MCF 10A (cell line): ENCODE measurements around the gene CNNM4. TPM values are rescaled to one million over a fixed set of nuclear protein-coding genes. Genes with fewer than 3 reads are reported as not detected.
A peak's percentile ranks its signal among the peaks of the same experiment; 100 is the strongest.

Source experiments
- BruUV-seq: library from RNA; stranded (reverse); fragments of 400-500 nt; replicated peaks from 2 replicates; lab custom pipeline; 2021; lab: Mats Ljungman, UMichigan
- CTCF ChIA-PET: fragments of 300-600 bp; sonication (Branson Sonifier 250); formaldehyde crosslinking; extraction: SDS; loops from one replicate; lab custom pipeline; 2021; ENCODE audit warnings: antibody characterized with exemption, inconsistent platforms; lab: Yijun Ruan, JAX
- POLR2A ChIA-PET: fragments of 300-600, 350-650 bp; sonication (Branson Sonifier 250); formaldehyde crosslinking; extraction: SDS; loops from one replicate; lab custom pipeline; 2020; ENCODE audit warnings: antibody characterized with exemption, inconsistent platforms; lab: Yijun Ruan, JAX
- DNase-seq: peaks from one replicate; pipeline ENCODE4 v3.0.0-alpha.2; 2018; ENCODE audit not compliant: unreplicated experiment
- H3K27ac Mint-ChIP-seq: one replicate; pipeline ENCODE4 v1.8.0; 2022; ENCODE audit warnings: mild to moderate bottlenecking, low read depth, mixed read lengths; ENCODE audit not compliant: unreplicated experiment
- H3K27me3 Mint-ChIP-seq: one replicate; pipeline ENCODE4 v1.8.0; 2022; ENCODE audit warnings: mixed read lengths; ENCODE audit not compliant: insufficient read depth, unreplicated experiment
- H3K36me3 Mint-ChIP-seq: one replicate; pipeline ENCODE4 v1.8.0; 2022; ENCODE audit warnings: mild to moderate bottlenecking, moderate library complexity, mixed read lengths; ENCODE audit not compliant: insufficient read depth, unreplicated experiment
- H3K4me1 Mint-ChIP-seq: one replicate; pipeline ENCODE4 v1.8.0; 2022; ENCODE audit warnings: mixed read lengths; ENCODE audit not compliant: insufficient read depth, unreplicated experiment
- H3K4me3 Mint-ChIP-seq: one replicate; pipeline ENCODE4 v1.8.0; 2022; ENCODE audit warnings: mild to moderate bottlenecking, moderate library complexity, mixed read lengths; ENCODE audit not compliant: unreplicated experiment
- H3K9me3 Mint-ChIP-seq: one replicate; pipeline ENCODE4 v1.8.0; 2022; ENCODE audit warnings: mixed read lengths; ENCODE audit not compliant: unreplicated experiment
- intact Hi-C: fragments of 100-400 bp; cut with micrococcal nuclease; formaldehyde crosslinking; loops from 2 replicates; pipeline ENCODE4 v1.14.1; 2022
- total RNA-seq: library from RNA; stranded (reverse); gene quantifications from 2 replicates; pipeline ENCODE4 v1.2.3, GENCODE V29; 2022
- TF ChIP-seq, protein P1 (sequence below): fragments of 200-600 bp; IDR thresholded peaks from one replicate; pipeline ENCODE4 v1.8.0; 2022; ENCODE audit warnings: antibody characterized with exemption, mild to moderate bottlenecking; ENCODE audit not compliant: unreplicated experiment

Gene CNNM4
- total RNA-seq, 1 experiment from 2014 or later = 5.0 TPM

DNA sequence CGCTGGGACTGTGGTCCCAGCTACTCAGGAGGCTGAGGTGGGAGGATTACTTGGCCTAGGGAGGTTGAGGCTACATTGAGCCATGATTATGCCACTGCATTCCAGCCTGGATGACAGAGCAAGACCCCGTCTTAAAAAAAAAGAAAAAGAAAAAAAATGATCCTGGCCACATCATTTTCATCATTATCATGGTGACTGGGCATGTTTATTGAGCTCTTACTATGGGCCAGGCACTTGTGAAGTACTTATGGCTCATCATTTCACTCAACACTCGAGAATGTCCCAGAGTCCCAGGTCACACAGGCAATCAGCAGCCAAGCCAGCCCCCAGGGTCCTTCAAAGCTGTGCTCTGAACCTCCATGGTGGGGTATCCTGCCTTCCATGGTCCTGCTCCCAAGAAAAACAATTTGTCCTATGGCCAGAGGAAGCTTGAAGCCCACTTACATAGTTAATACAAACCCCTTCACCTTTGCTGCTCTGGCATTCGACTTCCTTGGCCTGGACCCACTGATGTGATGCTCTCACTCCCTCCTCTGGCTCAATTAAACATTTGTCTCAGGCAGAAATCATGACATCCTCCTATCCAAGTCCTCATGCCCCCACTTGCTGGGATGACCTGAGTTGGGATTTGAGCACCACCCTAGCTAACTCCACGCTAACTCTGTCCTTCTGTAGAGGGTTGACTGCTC lies 3.8 kb upstream of the CNNM4 start:
- Mint-ChIP-seq H3K27ac (peak overlapping the region; percentile 49), H3K9me3 (no peaks in the 10 kb centered on the region), H3K36me3 (no peaks in the 10 kb centered on the region), H3K4me1 (peaks cover 4% of the 10 kb centered on the region), H3K4me3 (no peak overlapping the region), H3K27me3 (no peaks in the 10 kb centered on the region)
- TF ChIP-seq, protein P1, sequence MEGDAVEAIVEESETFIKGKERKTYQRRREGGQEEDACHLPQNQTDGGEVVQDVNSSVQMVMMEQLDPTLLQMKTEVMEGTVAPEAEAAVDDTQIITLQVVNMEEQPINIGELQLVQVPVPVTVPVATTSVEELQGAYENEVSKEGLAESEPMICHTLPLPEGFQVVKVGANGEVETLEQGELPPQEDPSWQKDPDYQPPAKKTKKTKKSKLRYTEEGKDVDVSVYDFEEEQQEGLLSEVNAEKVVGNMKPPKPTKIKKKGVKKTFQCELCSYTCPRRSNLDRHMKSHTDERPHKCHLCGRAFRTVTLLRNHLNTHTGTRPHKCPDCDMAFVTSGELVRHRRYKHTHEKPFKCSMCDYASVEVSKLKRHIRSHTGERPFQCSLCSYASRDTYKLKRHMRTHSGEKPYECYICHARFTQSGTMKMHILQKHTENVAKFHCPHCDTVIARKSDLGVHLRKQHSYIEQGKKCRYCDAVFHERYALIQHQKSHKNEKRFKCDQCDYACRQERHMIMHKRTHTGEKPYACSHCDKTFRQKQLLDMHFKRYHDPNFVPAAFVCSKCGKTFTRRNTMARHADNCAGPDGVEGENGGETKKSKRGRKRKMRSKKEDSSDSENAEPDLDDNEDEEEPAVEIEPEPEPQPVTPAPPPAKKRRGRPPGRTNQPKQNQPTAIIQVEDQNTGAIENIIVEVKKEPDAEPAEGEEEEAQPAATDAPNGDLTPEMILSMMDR = no peak
- BruUV-seq = no TSS peak
- ChIA-PET CTCF (interaction anchor here (0.6 to 1.7 kb wide), 4 partner anchors 26 to 412 kb away, joined by 3 to 5 read pairs (median 3); no protein-coding TSS in a partner anchor), POLR2A (no interaction called here)
- intact Hi-C loops = no loop called here
- no peak for DNase-seq

DNA sequence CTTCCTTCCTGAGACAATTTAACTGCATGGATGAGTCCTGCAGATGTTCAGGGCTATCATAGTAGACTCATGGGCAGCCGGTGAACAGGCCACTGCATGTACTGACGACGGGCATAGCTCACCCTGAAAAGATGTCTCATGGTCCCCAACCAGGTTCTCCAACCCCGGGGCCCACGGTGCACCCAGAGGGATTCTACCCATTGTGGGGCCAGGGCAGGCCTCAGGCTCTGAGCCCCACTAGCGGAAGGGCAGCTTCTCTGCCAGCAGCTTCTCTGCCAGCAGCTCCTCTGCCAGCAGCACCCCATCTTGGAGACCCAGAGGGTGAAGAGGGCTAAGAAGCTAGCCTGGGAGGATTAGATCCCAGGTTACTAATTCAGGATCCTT lies 3.2 kb upstream of the CNNM4 start:
- intact Hi-C loops = no loop called here
- no TSS peak for BruUV-seq
- Mint-ChIP-seq H3K27ac (peak overlapping the region; percentile 49), H3K4me1 (peaks cover 10% of the 10 kb centered on the region), H3K36me3 (no peaks in the 10 kb centered on the region), H3K4me3 (no peak overlapping the region), H3K27me3 (no peaks in the 10 kb centered on the region), H3K9me3 (no peaks in the 10 kb centered on the region)
- POLR2A ChIA-PET = interaction anchor here (0.7 to 1.0 kb wide), 2 partner anchors 45 to 345 kb away, joined by 3 to 4 read pairs; no protein-coding TSS in a partner anchor
- DNase-seq = no peak
- TF ChIP-seq, protein P1 = no peak
- CTCF ChIA-PET = interaction anchor here (0.7 to 1.7 kb wide), 3 partner anchors 26 to 44 kb away, joined by 3 to 5 read pairs (median 3); no protein-coding TSS in a partner anchor

DNA sequence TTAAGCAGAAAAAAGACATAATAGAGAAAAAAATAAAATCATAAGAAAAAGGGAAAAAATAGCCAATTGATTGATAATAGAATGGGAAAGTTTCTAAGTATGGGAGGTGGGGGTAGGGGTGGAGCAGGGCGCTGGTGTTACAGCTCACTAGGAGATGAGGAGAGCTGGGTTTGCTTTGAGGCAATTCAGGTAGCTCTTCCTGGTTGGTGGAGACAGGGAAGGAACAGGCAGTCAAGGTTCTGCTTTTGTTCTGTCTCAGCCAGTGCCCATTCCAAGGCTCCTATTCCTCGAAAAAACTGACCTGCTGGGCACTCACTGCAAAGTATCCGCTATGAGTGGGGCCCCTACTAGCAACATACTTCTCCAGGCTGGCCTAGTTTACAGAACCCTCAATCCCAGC lies 1.7 kb upstream of the CNNM4 start:
- Mint-ChIP-seq H3K27ac (no peak overlapping the region), H3K36me3 (no peaks in the 10 kb centered on the region), H3K27me3 (no peaks in the 10 kb centered on the region), H3K4me3 (no peak overlapping the region), H3K4me1 (peaks cover 22% of the 10 kb centered on the region), H3K9me3 (no peaks in the 10 kb centered on the region)
- no TSS peak for BruUV-seq
- DNase-seq = no peak
- intact Hi-C loops = no loop called here
- POLR2A ChIA-PET = interaction anchor here (0.7 to 2.5 kb wide), 4 partner anchors 19 to 142 kb away, joined by 3 to 8 read pairs (median 6); partner anchors contain the start of gene LMAN2L
- CTCF ChIA-PET = interaction anchor here (0.7 to 1.2 kb wide), 4 partner anchors 18 to 146 kb away, joined by 3 to 7 read pairs (median 3); no protein-coding TSS in a partner anchor
- TF ChIP-seq, protein P1 = no peak

DNA sequence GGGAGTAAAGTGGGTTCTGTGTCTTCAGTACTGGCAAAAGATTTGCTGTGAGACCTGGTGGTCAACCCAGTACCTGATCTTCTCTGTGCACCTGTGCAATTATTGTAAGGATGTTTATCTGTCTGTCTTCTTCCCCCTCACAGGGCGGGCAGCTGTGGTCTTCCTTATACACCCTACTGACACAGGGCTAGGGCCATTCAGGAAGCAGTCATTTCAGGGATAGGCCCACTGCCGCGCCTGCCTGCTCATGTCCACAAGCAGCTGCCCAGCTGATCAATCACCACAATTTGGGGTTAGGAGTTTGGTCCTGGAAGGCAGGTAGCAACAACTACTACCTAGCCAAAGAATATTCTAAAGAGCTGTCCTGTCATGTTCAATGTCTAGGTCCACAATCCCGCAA lies 1.2 kb upstream of the CNNM4 start:
- Mint-ChIP-seq H3K36me3 (no peaks in the 10 kb centered on the region), H3K27me3 (no peaks in the 10 kb centered on the region), H3K9me3 (no peaks in the 10 kb centered on the region), H3K4me3 (no peak overlapping the region), H3K4me1 (peaks cover 22% of the 10 kb centered on the region), H3K27ac (no peak overlapping the region)
- TF ChIP-seq, protein P1 = no peak
- ChIA-PET POLR2A (interaction anchor here (1.1 to 2.5 kb wide), 3 partner anchors 19 to 122 kb away, joined by 3 to 8 read pairs (median 4); partner anchors contain the start of gene LMAN2L), CTCF (interaction anchor here (0.6 to 1.4 kb wide), 4 partner anchors 17 to 226 kb away, joined by 3 to 5 read pairs (median 4); no protein-coding TSS in a partner anchor)
- BruUV-seq = no TSS peak
- DNase-seq = no peak
- intact Hi-C loops = no loop called here
